SU-DHL-6 (cell line): ENCODE results near the gene GBX2.

Experiments used
- H2AFZ ChIP-seq: fragments of 200-600 bp; sonication (generic); 2 replicates; pipeline ENCODE4 v1.6.1; 2014; ENCODE audit warnings: low read depth, mild to moderate bottlenecking, moderate library complexity, mixed read lengths, antibody characterized with exemption, low read length; ENCODE audit not compliant: severe bottlenecking
- H3F3A ChIP-seq: fragments of 200-600 bp; shearing (Covaris generic); 2 replicates; pipeline ENCODE4 v1.6.0; 2016; ENCODE audit warnings: antibody characterized with exemption, mild to moderate bottlenecking; ENCODE audit not compliant: insufficient read depth
- H3K27ac ChIP-seq: fragments of 200-600 bp; sonication (generic); 2 replicates; pipeline ENCODE4 v1.5.1; 2016; ENCODE audit warnings: low read depth, mild to moderate bottlenecking, low read length, moderate library complexity, mixed read lengths
- H3K27me3 ChIP-seq: fragments of 200-600 bp; sonication (generic), shearing (Covaris generic); 2 replicates; pipeline ENCODE4 v1.6.0; 2014; ENCODE audit warnings: mild to moderate bottlenecking, low read length
- H3K36me3 ChIP-seq: fragments of 200-600 bp; sonication (generic); 2 replicates; pipeline ENCODE4 v1.6.1; 2014; ENCODE audit warnings: mild to moderate bottlenecking, low read length, mixed read lengths
- H3K4me2 ChIP-seq: fragments of 300-600, 200-600 bp; shearing (Covaris generic), sonication (generic); 2 replicates; pipeline ENCODE4 v1.6.0; 2014; ENCODE audit warnings: low read length, low read depth, mild to moderate bottlenecking; ENCODE audit not compliant: poor library complexity, severe bottlenecking
- H3K4me3 ChIP-seq: fragments of 200-600 bp; sonication (generic); 2 replicates; pipeline ENCODE4 v1.5.1; 2014; ENCODE audit warnings: antibody characterized with exemption, low read length, mild to moderate bottlenecking, mixed read lengths; ENCODE audit not compliant: insufficient read depth, poor library complexity, severe bottlenecking
- H3K79me2 ChIP-seq: fragments of 200-600 bp; sonication (generic); 2 replicates; pipeline ENCODE4 v1.6.1; 2014; ENCODE audit warnings: mild to moderate bottlenecking, low read length, moderate library complexity; ENCODE audit not compliant: insufficient read depth
- H3K9ac ChIP-seq: fragments of 200-600 bp; sonication (generic); 2 replicates; pipeline ENCODE4 v1.7.0; 2014; ENCODE audit warnings: mild to moderate bottlenecking, low read length
- H3K9me2 ChIP-seq: fragments of 200-600 bp; sonication (generic); replicated peaks from 2 replicates; pipeline ENCODE4 v1.6.1; 2014; ENCODE audit warnings: low read length; ENCODE audit not compliant: insufficient read depth
- H3K9me3 ChIP-seq: fragments of 200-600 bp; sonication (generic); 2 replicates; pipeline ENCODE4 v1.6.1; 2014; ENCODE audit warnings: low read length, mixed read lengths; ENCODE audit not compliant: insufficient read depth
- H4K20me1 ChIP-seq: fragments of 200-600 bp; sonication (generic); 2 replicates; pipeline ENCODE4 v1.6.1; 2014; ENCODE audit warnings: low read depth, mild to moderate bottlenecking, antibody characterized with exemption, low read length, moderate library complexity, mixed read lengths
- CTCF ChIP-seq: fragments of 200-600 bp; sonication (generic); IDR thresholded peaks from one replicate; pipeline ENCODE4 v1.5.1; 2017; ENCODE audit warnings: antibody characterized with exemption, mild to moderate bottlenecking, low read length, moderate library complexity; ENCODE audit not compliant: insufficient read depth, poor library complexity, severe bottlenecking
- EZH2phosphoT487 ChIP-seq: fragments of 200-600 bp; sonication (generic), shearing (Covaris generic); conservative IDR thresholded peaks from 2 replicates; pipeline ENCODE4 v1.6.1; 2018; ENCODE audit warnings: mild to moderate bottlenecking, antibody characterized with exemption, low read length, moderate library complexity, mixed read lengths

The GBX2 gene

GRCh38 chr2:236196366-236196765 lies 28.2 kb upstream of the GBX2 start:
- TF ChIP-seq EZH2phosphoT487 (no peak), CTCF (no peak)
- no peak overlapping the region for H2AFZ ChIP-seq
- H3K9me2 ChIP-seq: no peaks in the 10 kb centered on the region
- no peaks in the 10 kb centered on the region for H3K79me2 ChIP-seq
- H3K27me3 ChIP-seq: no peaks in the 10 kb centered on the region
- H3K4me3 ChIP-seq: no peak overlapping the region
- H4K20me1 ChIP-seq: no peaks in the 10 kb centered on the region
- no peaks in the 10 kb centered on the region for H3K9me3 ChIP-seq
- H3K9ac ChIP-seq: no peak overlapping the region
- no peaks in the 10 kb centered on the region for H3K36me3 ChIP-seq
- no peaks in the 10 kb centered on the region for H3F3A ChIP-seq
- H3K27ac ChIP-seq: no peak overlapping the region
- H3K4me2 ChIP-seq: no peak overlapping the region

DNA sequence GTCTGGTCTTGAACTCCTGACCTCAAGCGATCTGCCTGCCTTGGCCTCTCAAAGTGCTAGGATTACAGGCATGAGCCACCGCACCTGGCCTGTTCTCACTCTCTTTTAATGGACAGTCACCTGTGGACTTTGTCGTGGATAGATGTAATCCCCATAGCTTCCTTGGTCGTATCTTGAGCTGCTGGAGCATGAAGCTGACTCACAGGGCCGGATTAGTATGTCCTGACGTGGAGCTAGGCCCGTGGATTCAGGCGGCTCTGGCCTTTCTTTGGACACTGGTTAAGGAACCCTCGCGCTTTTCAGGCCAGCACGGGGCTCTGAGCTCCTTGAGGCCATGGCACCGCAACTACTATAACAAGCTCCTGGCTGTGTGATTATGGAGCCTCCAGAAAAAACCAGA lies 27.5 kb upstream of the GBX2 start:
- Histone ChIP-seq H4K20me1 (no peaks in the 10 kb centered on the region), H3K9me2 (no peaks in the 10 kb centered on the region), H3K36me3 (no peaks in the 10 kb centered on the region), H2AFZ (no peak overlapping the region), H3K9me3 (no peaks in the 10 kb centered on the region), H3K9ac (no peak overlapping the region), H3K4me2 (no peak overlapping the region), H3K27me3 (no peaks in the 10 kb centered on the region), H3F3A (no peaks in the 10 kb centered on the region), H3K79me2 (no peaks in the 10 kb centered on the region), H3K4me3 (no peak overlapping the region), H3K27ac (no peak overlapping the region)
- TF ChIP-seq EZH2phosphoT487 (no peak), CTCF (no peak)

DNA sequence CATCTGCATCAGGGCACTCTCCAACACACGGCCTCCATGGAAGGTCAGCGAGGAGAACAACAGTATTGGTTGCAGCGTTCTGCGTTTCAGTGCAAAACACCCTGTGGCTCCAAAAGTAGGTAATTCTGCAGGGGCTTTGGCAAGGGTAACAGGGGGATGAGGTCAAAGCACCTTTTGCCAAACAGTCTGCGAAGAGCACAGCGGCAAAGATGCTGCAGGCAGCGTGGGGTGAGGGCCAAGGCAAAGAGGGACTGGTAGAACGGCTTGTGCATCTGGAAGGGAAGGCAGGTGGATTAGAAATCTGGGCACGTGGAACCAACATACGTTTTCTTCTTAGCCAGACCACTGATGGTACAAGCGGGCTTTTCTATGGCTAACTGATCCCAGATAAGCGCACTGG lies 26.6 kb upstream of the GBX2 start:
- H2AFZ ChIP-seq: no peak overlapping the region
- H3K4me2 ChIP-seq: no peak overlapping the region
- no peak overlapping the region for H3K27ac ChIP-seq
- TF ChIP-seq CTCF (no peak), EZH2phosphoT487 (no peak)
- no peak overlapping the region for H3K4me3 ChIP-seq
- no peaks in the 10 kb centered on the region for H3F3A ChIP-seq
- no peaks in the 10 kb centered on the region for H4K20me1 ChIP-seq
- no peaks in the 10 kb centered on the region for H3K36me3 ChIP-seq
- H3K9me3 ChIP-seq: no peaks in the 10 kb centered on the region
- H3K9ac ChIP-seq: no peak overlapping the region
- H3K9me2 ChIP-seq: no peaks in the 10 kb centered on the region
- H3K79me2 ChIP-seq: no peaks in the 10 kb centered on the region
- no peaks in the 10 kb centered on the region for H3K27me3 ChIP-seq

GRCh38 chr2:236193026-236193425 lies 24.8 kb upstream of the GBX2 start:
- H3K4me3 ChIP-seq: no peak overlapping the region
- H3K9me2 ChIP-seq: no peaks in the 10 kb centered on the region
- no peak overlapping the region for H2AFZ ChIP-seq
- no peaks in the 10 kb centered on the region for H4K20me1 ChIP-seq
- H3K36me3 ChIP-seq: no peaks in the 10 kb centered on the region
- H3K27ac ChIP-seq: no peak overlapping the region
- TF ChIP-seq EZH2phosphoT487 (no peak), CTCF (no peak)
- no peaks in the 10 kb centered on the region for H3F3A ChIP-seq
- H3K9ac ChIP-seq: no peak overlapping the region
- H3K4me2 ChIP-seq: no peak overlapping the region
- H3K9me3 ChIP-seq: no peaks in the 10 kb centered on the region
- no peaks in the 10 kb centered on the region for H3K27me3 ChIP-seq
- H3K79me2 ChIP-seq: no peaks in the 10 kb centered on the region
